ENCODE data around the gene UROC1.

GRCh38 chr3:126525853-126526667 lies 8.5 kb upstream of the UROC1 start:
- TF ChIP-seq CTCF (IDR thresholded peaks at IDR 0.05) (no peak), ZFX (IDR thresholded peaks at IDR 0.05; ENCODE audit: borderline replicate concordance) (no peak)

Measured in 22Rv1 (cell line).